ENCODE results near the gene HADHB.

DNA sequence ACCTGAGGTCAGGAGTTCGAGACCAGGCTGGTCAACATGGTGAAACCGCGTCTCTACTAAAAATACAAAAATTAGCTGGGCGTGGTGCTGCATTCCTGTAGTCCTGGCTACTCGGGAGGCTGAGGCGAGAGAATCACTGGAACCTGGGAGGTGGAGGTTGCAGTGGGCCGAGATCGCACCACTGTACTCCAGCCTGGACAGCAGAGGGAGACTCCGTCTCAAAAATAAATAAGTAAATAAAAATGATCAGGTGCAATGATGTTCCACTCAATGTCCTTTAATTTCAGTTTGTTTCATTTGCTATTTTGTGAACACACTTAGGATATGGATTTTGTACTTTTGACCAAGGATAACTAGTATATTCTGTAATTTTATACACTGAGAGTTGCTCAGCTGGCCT lies 9.7 kb upstream of the HADHB start:
- TF ChIP-seq, protein P1, sequence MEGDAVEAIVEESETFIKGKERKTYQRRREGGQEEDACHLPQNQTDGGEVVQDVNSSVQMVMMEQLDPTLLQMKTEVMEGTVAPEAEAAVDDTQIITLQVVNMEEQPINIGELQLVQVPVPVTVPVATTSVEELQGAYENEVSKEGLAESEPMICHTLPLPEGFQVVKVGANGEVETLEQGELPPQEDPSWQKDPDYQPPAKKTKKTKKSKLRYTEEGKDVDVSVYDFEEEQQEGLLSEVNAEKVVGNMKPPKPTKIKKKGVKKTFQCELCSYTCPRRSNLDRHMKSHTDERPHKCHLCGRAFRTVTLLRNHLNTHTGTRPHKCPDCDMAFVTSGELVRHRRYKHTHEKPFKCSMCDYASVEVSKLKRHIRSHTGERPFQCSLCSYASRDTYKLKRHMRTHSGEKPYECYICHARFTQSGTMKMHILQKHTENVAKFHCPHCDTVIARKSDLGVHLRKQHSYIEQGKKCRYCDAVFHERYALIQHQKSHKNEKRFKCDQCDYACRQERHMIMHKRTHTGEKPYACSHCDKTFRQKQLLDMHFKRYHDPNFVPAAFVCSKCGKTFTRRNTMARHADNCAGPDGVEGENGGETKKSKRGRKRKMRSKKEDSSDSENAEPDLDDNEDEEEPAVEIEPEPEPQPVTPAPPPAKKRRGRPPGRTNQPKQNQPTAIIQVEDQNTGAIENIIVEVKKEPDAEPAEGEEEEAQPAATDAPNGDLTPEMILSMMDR (IDR thresholded peaks at IDR 0.05; ENCODE audit: insufficient read depth, low read length, poor library complexity, severe bottlenecking) = no peak
- TF ChIP-seq EZH2phosphoT487 (conservative IDR thresholded peaks at IDR 0.05; ENCODE audit: low read length) = no peak

Data from SU-DHL-6 (cell line).